HG02798 (cell line): Measurements from ENCODE around the gene RNF175.

Experiments used
- ATAC-seq: cut with Tn5 transposase; IDR thresholded peaks from one replicate; pipeline ENCODE4 v1.9.1; 2021; ENCODE audit warnings: mild to moderate bottlenecking; ENCODE audit not compliant: unreplicated experiment, poor library complexity

The RNF175 gene

DNA sequence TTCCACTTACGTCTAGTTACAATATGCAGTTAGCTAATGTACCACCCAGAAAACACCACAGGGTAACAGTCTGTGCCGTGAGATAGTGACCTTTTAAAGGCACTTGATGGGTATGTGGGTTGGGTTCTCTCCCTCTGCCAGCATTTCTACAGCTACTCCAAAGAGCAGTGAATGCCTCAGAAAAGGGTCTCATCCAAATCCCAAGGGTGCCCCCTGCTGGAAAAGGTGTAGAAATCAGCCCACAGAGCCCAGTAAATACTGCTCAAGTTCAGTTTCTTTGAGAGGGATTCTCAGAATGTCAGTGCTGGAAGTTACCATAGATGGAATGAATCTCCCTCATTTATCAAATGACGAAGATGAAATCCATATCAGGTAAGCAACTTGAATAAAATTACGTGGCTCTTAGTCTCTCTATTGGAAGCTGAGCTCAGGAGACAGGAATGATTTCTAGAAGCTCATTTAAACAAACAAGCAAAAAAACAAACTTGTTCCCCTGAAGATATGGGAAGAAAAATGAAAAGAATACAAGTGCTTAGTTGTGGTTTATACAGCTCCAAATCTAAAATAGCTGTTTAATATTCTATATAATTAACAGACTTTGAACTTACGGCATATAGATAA, 9.5 kb downstream of the RNF175 start:
- ATAC-seq = peak; percentile 76

DNA sequence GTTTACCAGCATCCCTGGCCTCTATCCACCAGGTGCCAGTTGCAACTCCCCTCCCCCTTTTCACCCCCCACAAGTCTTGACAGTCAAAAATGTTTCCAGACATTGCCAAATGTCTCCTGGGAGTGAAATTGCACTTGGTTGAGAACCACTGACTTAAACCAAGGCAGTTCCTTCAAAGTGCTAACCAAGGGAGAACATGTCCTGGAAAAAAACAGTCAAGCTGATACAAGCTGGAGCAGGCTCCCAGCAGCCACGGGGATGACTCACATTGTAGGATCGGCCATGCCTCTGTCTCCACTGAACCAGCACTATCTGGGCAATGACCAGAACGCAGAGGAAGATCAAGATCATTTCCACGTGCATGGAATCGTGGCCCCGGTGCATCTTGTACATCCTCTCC, 11.4 kb downstream of the RNF175 start:
- ATAC-seq = no peak

DNA sequence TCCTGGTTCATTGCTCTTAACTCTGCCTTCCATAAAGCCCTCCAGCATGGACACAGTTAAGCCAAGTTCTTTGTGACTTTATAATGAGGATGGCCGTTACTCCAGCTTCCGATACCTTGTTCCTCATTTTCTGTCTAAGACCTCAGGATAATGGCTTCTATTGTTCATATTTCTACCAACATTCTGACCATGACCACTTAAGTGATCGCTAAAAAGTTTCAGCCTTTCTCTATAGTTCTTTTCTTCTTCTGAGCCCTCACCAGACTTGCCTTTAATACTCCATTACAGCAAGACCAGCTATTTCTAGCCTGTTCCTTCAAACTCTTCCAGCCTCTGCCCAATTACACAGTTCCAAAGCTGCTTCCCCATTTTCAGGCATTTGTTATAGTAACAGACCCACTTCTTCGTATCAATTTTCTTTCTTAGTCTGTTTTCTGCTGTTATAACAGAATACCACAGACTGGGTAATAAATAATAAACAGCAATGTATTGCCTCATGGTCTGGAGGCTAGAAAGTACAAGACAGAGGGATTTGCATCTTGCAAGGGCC, 12.3 kb downstream of the RNF175 start:
- no peak for ATAC-seq

DNA sequence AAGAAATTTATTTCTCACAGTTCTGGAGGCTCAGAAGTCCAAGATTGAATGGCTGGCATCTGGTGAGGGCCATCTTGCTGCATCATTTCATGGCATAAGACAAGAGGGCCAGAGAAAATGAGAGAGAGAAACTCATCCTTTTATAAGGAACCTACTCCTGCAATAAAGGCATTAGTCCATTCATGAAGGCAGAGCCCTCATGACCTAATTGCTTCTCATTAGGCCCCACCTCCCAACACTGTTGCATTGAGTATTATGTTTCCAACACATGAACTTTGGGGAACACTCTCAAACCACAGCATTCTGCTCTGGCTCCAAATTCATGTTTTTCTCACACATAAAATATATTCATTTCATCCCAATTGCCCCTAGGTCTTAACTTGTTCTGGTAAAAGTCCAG, 14.2 kb downstream of the RNF175 start:
- ATAC-seq = no peak

DNA sequence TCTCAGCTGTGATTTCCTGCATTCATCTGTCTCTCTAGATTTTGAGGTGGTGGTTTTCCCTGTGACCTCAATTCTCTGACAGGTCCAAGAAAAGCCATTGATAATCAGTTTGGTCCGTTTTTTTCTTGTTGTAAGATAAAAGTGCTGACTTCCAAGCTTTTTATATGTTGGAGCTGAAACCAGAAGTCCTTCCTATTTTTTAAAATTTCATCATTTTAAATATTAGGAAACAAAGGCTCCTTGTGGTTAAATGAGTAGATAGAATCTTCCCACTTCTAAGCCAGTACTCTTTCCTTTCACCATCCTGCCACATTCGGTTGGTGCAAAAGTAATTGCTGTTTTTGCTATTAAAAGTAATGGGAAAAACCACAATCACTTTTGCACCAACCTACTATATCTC, 18.3 kb downstream of the RNF175 start:
- no peak for ATAC-seq

DNA sequence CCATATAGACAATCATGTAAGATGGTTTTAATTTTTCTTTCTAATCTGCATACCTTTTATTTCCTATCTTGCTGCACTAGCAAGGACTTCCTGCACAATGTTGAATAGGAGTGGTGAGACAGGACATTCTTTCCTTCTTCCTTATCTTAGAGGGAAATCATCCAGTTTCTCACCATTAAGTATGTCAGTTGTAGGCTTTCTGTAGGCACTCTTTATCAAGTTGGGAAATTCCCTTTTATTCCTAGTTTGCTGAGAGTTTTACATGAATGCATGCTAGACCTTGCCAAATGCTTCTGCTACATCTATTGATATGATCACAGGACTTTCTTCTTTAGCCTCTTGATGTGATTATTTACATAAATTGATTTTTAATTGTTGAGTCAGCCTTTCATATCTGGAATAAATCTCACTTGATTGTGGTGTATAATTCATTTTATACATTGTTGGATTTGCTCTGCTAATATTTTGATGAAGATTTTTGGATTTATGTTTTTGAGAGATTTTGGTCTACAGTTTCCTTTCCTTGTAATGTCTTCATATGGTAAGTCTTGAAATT, 23.8 kb downstream of the RNF175 start:
- ATAC-seq = no peak

DNA sequence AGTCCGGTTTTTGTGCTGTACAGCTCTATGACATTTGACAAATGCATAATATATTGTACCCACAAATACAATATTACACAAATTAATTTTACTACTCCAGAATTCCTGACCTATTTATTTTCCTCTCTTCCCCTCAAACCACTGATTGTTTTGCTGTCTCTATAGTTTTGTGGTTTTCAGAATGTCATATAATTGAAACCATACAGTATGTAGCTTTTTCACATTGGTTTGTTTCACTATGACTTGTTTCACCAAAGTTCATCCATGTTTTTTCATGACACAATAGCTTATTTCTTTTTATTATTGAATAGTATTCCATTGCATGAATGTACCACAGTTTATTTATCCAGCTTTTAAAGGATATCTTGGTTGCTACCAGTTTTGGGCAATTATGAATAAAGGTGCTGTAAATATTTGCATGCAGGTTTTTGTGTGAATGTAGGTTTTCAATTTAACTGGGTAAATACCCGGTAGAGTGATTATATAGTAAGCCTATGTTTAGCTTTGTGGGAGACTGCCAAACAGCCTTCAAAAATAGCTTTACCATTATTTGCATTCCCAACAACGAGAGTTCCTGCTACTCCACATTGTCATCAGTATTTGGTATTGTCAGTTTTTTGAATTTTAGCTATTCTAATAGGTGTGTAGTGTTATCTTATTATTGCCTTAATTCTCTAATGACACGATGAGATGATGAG, 25.9 kb downstream of the RNF175 start:
- ATAC-seq = peak; percentile 66

DNA sequence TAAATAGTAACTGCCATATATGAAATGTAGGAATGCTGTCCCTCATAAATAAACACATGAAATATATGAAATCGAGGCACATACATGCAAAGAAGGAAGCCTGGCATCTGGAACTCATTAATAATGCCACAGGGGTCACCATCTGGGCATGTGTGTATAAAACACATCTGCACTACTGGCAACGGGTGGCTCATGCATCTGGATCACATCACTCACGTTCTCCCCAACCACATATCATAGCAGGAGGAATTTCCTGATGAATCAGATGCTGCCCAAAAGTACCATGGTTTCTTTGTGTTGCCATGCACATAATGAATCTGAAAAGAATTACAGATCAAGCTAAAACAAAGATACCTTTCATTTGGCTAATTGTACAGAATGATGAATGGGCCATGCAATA, 28.6 kb downstream of the RNF175 start:
- no peak for ATAC-seq

DNA sequence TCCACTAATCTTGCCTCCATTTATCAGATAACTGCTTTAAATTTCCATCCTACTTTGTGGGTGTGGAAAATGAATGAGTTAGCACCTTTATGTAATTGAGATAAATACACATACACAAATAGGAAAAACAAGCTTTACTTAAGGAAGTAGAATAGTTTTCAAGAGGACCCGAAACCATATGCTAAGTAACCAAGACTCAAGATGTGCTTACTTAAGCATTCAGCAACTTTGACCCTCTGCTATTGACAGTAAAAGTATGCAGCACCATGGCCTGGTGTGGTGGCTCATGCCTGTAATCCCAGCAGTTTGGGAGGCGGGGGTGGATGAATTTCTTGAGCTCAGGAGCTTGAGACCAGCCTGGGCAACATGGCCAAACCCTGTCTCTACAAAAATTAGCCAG, 29.9 kb downstream of the RNF175 start:
- peak; percentile 40 for ATAC-seq

DNA sequence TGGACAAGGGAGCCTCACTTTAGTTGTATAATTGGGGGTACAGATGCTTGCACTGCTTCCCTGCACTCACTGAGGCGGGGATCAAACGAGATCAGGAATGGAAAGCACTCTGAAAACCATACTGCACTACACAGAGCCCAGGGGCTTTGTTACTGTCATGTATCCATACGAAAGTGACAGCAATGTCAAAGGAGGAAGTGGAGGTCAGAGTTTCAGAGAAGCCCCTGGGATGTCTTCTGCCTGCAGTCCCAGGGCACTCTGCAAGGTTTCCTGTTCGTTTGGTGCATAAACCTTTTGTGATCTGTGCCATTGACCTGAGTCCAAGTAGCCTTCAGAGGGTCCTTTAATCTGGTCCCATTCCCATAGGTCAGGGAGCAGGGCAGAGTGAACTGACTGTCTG, 31.2 kb downstream of the RNF175 start:
- no peak for ATAC-seq

DNA sequence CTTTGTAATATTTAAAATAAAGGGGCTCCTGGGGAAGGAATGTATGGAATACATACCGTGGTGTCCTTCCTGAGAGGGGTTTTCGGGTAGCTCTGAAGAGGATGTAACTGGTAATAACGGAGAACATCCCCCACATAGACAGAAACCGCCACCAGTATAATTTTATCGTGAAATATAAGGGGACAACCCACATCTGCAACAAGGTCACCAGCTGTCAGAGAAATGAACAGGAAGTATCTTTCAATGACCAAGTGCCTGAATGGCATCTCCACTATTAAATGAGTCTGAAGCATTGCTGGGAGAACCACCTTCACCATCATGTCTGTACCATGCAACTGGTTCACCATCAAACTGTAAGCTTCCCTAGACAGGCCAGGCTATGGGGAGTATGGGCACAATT, 31.7 kb downstream of the RNF175 start:
- ATAC-seq = no peak

DNA sequence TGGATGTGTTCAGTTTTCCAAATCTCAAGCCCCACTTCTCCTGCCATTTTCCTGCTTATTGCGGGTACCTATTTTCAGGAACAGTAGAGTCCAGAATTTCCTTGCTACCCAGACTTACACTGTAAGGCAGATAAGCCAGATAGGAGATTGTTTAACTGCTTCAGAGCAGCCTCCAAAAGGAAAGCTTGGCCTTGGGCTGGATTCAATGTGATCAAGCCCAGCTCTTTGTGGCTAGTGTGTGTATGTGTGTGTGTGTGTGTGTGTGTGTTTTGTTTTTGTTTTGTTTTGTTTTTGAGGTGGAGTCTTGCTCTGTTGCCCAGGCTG, 34.0 kb downstream of the RNF175 start:
- no peak for ATAC-seq

DNA sequence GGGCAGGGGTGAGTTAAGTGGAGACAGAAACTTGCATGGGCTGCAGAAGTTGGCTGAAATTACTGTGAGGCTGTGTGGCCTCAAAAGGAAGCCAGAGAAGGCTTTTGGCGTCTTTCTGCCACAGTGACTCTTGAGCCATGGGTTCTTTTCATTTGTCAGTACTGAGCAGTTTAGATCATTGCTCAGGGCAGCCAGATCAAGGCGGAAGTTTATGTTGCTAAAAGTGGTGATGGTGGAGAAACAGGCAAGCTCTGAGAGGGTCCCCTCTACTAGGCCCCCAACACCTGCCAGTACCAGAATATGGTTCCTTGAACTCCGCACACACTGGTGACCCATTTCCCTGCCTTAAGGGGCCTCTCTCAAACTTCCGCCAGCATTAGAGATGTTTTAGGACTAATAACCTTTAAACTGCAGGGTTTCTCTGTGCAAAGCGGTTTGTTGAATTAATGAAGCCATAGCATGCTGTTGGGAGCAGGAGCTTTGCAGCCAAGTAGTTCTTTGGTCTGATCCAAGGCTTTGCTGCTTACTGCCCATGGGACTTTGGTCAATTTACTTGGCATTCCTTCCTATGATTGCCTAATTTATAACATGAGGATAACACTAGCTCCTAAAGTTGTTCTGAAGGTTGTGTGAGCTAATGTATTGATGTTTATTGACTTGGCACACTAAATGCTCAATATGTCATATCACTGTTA, 34.5 kb downstream of the RNF175 start:
- no peak for ATAC-seq

DNA sequence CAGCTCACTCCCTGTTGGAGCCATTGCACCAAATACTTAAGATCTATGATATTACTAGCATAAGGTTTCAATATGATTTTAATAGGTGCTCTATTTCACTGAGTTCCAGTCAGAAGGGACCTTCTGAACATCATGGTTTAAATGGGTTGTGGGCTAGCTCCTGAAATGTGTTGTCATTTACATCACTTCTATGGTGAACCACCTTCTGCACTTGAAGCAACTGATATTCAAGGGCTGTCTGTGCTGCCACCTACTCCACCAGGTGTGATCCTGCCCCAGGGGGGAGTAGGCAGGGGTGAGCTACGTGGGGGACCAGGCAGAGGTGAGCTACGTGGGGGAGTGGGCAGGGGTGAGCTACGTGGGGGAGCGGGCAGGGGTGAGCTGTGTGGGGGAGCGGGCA, 35.2 kb downstream of the RNF175 start:
- no peak for ATAC-seq

DNA sequence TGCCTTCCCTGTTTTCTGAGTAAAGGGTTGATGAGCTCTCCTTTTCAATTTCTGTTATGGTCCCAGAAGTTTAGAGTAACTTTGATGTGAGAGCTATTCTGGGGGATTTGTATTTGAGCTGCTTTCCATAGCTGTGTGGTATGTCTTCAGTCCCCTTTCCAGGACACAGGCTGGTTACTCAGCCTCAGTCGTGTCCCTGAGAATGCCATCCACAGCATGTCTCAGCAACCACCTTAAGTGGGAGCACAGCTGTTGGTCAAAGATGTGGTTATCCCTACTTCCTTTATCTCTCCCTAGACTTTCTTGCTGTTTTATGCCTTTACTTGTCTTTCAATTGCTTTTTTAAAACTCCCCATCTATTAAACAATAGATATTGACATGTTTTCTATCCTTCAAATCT, 37.8 kb downstream of the RNF175 start:
- ATAC-seq = no peak

DNA sequence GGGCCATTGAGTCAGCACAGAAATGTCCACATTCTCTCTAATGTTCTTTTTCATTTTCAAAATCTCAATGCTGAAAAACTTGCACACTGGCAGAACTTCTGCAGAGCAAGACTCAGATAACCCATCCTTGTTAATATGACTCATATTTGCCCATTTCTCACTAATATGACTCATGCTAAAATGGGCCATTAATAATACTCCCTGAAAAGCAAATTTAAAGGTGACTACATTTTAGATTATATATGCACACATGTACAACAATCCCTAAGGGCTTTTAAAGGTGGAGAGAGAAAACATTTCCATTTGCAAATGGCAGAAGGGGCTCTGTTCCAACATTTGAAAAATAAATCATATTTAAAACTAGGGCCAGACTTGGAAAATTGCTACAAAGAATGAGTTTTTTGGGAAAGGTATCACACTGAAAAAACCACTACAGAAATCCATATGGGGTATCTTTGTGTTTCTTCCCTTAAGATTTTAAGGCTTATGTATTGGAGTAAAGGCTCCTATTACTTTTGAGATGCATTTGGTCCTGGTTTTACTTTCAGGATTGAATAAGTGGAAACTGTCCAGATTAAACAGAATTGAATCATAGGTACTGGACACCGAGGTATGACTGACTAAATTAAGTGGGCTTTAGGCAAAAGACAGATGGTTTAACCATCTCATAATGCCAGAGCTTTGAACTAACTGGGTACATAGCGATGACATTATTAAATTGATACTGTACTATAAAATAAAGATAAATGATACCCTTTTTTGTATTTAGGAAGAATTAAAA, 45.8 kb downstream of the RNF175 start:
- ATAC-seq = no peak

DNA sequence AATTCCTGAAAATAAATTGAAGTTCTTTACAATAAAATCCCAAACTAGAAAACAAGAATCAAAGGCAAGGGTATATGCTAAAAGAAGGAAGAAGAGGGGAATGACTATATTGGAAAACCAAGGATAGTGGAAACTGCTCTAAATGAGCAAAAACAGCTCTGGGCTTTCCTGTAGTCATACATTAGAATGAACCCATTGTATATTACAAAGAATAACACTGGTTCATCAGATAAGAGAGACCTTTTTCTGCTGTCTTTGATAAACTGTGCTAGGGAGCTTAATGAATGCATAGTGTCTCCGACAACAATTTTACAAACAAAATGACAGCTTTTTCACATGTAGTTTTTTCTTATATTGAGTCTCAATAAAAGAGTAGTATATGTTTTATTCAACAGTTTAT, 49.1 kb downstream of the RNF175 start:
- no peak for ATAC-seq

DNA sequence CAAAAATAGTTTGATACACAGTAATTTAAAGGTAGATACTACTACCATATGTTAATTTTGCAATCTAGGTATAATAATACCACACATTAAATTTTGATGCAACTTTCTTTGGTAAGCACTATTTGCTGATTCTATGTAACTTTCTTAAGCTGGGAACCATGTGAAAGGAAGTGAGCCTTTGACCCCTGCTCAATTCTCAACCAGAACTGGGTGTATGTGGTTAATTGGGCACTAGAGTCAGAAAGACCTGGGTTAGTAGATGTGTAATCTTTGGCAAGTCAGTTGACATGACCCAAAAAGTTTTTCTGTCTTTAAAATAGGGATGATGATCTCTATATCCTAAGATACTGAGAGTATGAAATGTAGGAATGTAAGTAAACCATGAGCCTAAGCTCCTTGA, 53.3 kb downstream of the RNF175 start:
- ATAC-seq = no peak

DNA sequence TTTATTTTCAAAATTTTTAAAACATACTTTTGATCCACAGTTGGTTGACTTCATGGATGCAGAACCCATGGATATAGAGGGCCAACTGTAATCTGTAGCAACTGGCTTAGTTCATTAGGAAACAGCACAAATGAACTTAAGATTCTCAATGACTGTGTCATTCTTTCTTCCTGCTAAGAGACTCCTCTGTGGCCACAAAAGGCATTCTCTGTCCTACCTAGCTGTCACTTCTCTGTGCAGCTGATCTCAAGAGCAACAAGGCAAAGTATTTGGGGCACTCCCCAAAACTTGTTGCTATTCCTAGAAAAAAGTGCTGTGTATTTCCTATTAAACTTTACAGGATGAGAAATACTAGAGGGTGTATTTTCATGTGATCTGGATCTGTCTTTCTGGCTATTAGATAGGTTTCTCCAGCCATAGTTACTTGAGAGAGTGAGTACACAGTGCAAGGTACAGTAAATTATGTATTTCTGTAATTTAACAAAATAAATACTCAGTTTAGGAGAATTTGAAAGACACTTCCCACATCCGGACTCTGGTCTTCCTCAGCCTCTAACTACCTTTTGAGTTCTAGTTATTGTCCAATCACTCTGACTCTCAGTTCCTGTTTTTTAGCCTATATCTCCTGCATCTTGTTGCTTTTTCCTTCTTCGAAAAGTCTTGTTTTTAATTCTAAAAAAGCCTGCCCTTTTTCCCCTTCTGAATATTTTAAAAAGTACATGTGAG, 53.9 kb downstream of the RNF175 start:
- ATAC-seq = peak; percentile 75

DNA sequence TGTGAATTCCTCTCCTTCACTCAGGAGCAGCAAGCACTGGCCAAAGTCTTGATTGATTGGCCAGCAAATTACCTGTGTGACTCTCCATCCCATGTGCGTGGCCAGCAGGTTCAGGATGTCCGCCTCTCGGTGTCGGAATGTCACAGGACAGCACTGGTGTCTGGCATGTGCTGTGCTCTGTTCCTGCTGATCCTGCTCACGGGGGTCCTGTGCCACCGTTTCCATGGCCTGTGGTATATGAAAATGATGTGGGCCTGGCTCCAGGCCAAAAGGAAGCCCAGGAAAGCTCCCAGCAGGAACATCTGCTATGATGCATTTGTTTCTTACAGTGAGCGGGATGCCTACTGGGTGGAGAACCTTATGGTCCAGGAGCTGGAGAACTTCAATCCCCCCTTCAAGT, 55.3 kb downstream of the RNF175 start:
- no peak for ATAC-seq
